Stimulated activated naive CD8-positive, alpha-beta T cell treated with anti-CD3 and anti-CD28 coated beads, Interleukin-15, Interleukin-2, amounts not matched to agents 100 ng/mL and 50 ng/mL, for 24 hours (primary cell): ENCODE data around the gene CXorf49B.
"Not testable (repeated sequence)": the region's sequence is repeated elsewhere in the genome, so short reads cannot be mapped to it uniquely, and the experiment has no call there.

ENCODE experiments used
- H3K27ac Mint-ChIP-seq: one replicate; pipeline ENCODE4 v1.8.0; 2021; ENCODE audit warnings: mild to moderate bottlenecking, mixed read lengths
- H3K27me3 Mint-ChIP-seq: one replicate; pipeline ENCODE4 v1.8.0; 2021; ENCODE audit warnings: mixed read lengths
- H3K36me3 Mint-ChIP-seq: one replicate; pipeline ENCODE4 v1.8.0; 2021; ENCODE audit warnings: low read depth, mixed read lengths
- H3K4me1 Mint-ChIP-seq: one replicate; pipeline ENCODE4 v1.8.0; 2021; ENCODE audit warnings: low read depth, mixed read lengths
- H3K4me3 Mint-ChIP-seq: one replicate; pipeline ENCODE4 v1.8.0; 2021; ENCODE audit warnings: mild to moderate bottlenecking, mixed read lengths
- H3K9me3 Mint-ChIP-seq: one replicate; pipeline ENCODE4 v1.8.0; 2021; ENCODE audit warnings: mixed read lengths

CXorf49B gene

GRCh38 chrX:71784348-71784983, 21.3 kb downstream of the CXorf49B start:
- H3K27me3 Mint-ChIP-seq, H3K36me3 Mint-ChIP-seq, H3K4me1 Mint-ChIP-seq, H3K27ac Mint-ChIP-seq, H3K9me3 Mint-ChIP-seq, H3K4me3 Mint-ChIP-seq: not testable (repeated sequence)

- H3K27me3 Mint-ChIP-seq, H3K9me3 Mint-ChIP-seq, H3K4me1 Mint-ChIP-seq, H3K27ac Mint-ChIP-seq, H3K4me3 Mint-ChIP-seq, H3K36me3 Mint-ChIP-seq: not testable (repeated sequence)
Observed at GRCh38 chrX:71806450-71806849, 43.3 kb downstream of the CXorf49B start.

DNA sequence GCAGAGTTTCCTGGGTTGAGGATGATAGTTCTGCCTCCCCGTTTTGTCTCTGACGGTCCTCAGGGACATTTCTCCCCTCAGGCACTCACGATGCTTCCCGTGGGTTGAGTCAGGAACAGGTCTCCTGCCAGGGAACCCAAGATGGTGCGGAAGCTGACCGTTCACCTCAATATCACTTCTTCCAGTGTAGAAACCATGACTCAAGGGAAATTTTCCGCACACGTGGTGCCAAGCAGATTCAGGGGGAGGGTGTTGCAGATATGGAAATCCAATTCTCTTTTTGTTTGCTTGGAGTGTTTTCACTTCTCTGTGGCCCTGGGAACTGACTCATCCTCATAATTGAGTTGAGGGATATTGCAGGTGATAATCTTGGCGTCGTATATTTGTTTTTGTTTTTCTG, 46.7 kb downstream of the CXorf49B start:
- H3K9me3 Mint-ChIP-seq = no peaks in the 10 kb centered on the region
- H3K27ac Mint-ChIP-seq = no peak overlapping the region
- H3K4me3 Mint-ChIP-seq = no peak overlapping the region
- no peaks in the 10 kb centered on the region for H3K36me3 Mint-ChIP-seq
- H3K27me3 Mint-ChIP-seq = no peaks in the 10 kb centered on the region
- no peaks in the 10 kb centered on the region for H3K4me1 Mint-ChIP-seq

GRCh38 chrX:71814123-71814912, 51.2 kb downstream of the CXorf49B start:
- H3K36me3 Mint-ChIP-seq = no peaks in the 10 kb centered on the region
- H3K27me3 Mint-ChIP-seq = no peaks in the 10 kb centered on the region
- H3K4me1 Mint-ChIP-seq = no peaks in the 10 kb centered on the region
- no peak overlapping the region for H3K27ac Mint-ChIP-seq
- H3K4me3 Mint-ChIP-seq = no peak overlapping the region
- H3K9me3 Mint-ChIP-seq = no peaks in the 10 kb centered on the region

GRCh38 chrX:71815121-71815905, 52.2 kb downstream of the CXorf49B start:
- no peaks in the 10 kb centered on the region for H3K27me3 Mint-ChIP-seq
- H3K27ac Mint-ChIP-seq = no peak overlapping the region
- no peak overlapping the region for H3K4me3 Mint-ChIP-seq
- no peaks in the 10 kb centered on the region for H3K4me1 Mint-ChIP-seq
- no peaks in the 10 kb centered on the region for H3K9me3 Mint-ChIP-seq
- no peaks in the 10 kb centered on the region for H3K36me3 Mint-ChIP-seq

DNA sequence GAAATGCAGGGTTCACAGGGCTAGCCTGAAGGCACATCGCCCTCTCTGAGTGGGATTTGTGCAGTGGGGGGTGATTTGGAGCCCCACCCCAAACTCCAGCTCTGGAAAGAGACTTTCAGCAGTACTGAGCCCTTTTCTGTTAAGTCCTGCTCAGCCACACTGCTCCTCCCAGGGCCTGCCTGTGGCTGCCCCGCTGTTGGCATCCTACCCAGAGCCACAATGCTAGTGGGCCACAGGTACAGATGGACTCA, 52.7 kb downstream of the CXorf49B start:
- H3K27ac Mint-ChIP-seq = no peak overlapping the region
- H3K27me3 Mint-ChIP-seq = no peaks in the 10 kb centered on the region
- H3K36me3 Mint-ChIP-seq = no peaks in the 10 kb centered on the region
- no peaks in the 10 kb centered on the region for H3K9me3 Mint-ChIP-seq
- no peak overlapping the region for H3K4me3 Mint-ChIP-seq
- H3K4me1 Mint-ChIP-seq = no peaks in the 10 kb centered on the region
